K562 (cell line): Measurements from ENCODE around the gene NINL. TPM values are rescaled to one million over a fixed set of nuclear protein-coding genes. Genes with fewer than 3 reads are reported as not detected.

Experiments
- ATAC-seq: fragments of 200-7000 bp; cut with Tn5 transposase; 3 replicates; pipeline ENCODE4 v1.9.1; 2020; ENCODE audit warnings: moderate library complexity
- BruUV-seq: library from RNA; stranded (reverse); fragments of 400-500 nt; replicated peaks from 2 replicates; lab custom pipeline; 2021; lab: Mats Ljungman, UMichigan
- CTCF ChIA-PET: fragments of 300-600 bp; formaldehyde crosslinking; extraction: SDS; loops from one replicate; lab custom pipeline; 2021; ENCODE audit warnings: low intra/inter-chr PET ratio; lab: Yijun Ruan, JAX
- POLR2A ChIA-PET: fragments of 300-600, 350-650 bp; sonication (Branson Sonifier 250); formaldehyde crosslinking; extraction: SDS; loops from one replicate; lab custom pipeline; 2021; ENCODE audit warnings: antibody characterized with exemption, inconsistent platforms; lab: Yijun Ruan, JAX
- DNase-seq, 4 experiments: peaks; one replicate each; pipeline versions ENCODE4 v3.0.0 to v3.0.0-alpha.2; 2011 to 2018; ENCODE audit warnings: low spot score in 3 of 4, mixed read lengths in 3 of 4; ENCODE audit errors: extremely low read depth in 1 of 4
- FAIRE-seq: peaks from 2 replicates; lab custom pipeline; 2011; peaks lifted over from hg19 to GRCh38; lab: Jason Lieb, UNC
- H2AFZ ChIP-seq: 2 replicates; pipeline ENCODE4 v1.6.0; 2011; ENCODE audit warnings: low read depth, low read length, control low read depth, inconsistent platforms
- H3K27ac ChIP-seq: fragments of 200-600 bp; 3 replicates; pipeline ENCODE4 v1.8.0; 2011; ENCODE audit warnings: low read depth, mild to moderate bottlenecking, control low read depth, inconsistent platforms, low read length, moderate library complexity, mixed read lengths; ENCODE audit errors: extremely low read depth
- H3K27me3 ChIP-seq, 2 experiments: fragments of 300-600 bp in 1 of 2; 2 replicates in 1 of 2; 3 replicates in 1 of 2; pipeline versions ENCODE4 v1.6.0 to v1.8.0; 2011; ENCODE audit warnings: inconsistent platforms in 2 of 2, low read length in 2 of 2, mild to moderate bottlenecking in 1 of 2, mixed read lengths in 1 of 2, moderate library complexity in 1 of 2; ENCODE audit not compliant: control insufficient read depth in 2 of 2, insufficient read depth in 2 of 2
- H3K36me3 ChIP-seq: fragments of 300-600 bp; 3 replicates; pipeline ENCODE4 v1.8.0; 2011; ENCODE audit warnings: mild to moderate bottlenecking, low read length, inconsistent platforms; ENCODE audit not compliant: control insufficient read depth, insufficient read depth
- H3K4me1 ChIP-seq, 2 experiments: fragments of 200-600 bp in 1 of 2; replicated peaks in 1 of 2; 2 replicates in 1 of 2; 3 replicates in 1 of 2; pipeline versions ENCODE4 v1.5.1 to v1.8.0; 2011; ENCODE audit warnings: inconsistent platforms in 2 of 2, low read length in 2 of 2, mild to moderate bottlenecking in 1 of 2, mixed read lengths in 1 of 2, moderate library complexity in 1 of 2; ENCODE audit not compliant: control insufficient read depth in 2 of 2, insufficient read depth in 2 of 2
- H3K4me2 ChIP-seq: 2 replicates; pipeline ENCODE4 v1.6.1; 2011; ENCODE audit warnings: low read length, control low read depth, inconsistent platforms, mixed read lengths; ENCODE audit not compliant: insufficient read depth
- H3K4me3 ChIP-seq: fragments of 200-600 bp; sonication (generic), shearing (Covaris generic); 2 replicates; pipeline ENCODE4 v1.5.1; 2016; ENCODE audit warnings: control low read depth, inconsistent platforms
- H3K79me2 ChIP-seq: fragments of 200-600 bp; 3 replicates; pipeline ENCODE4 v1.8.0; 2011; ENCODE audit warnings: low read length, inconsistent platforms; ENCODE audit not compliant: control insufficient read depth, insufficient read depth
- H3K9ac ChIP-seq, 2 experiments: 2 replicates each; pipeline versions ENCODE4 v1.6.0 to v1.6.1; 2011; ENCODE audit warnings: low read depth in 2 of 2, low read length in 2 of 2, control low read depth in 1 of 2, inconsistent platforms in 1 of 2, mild to moderate bottlenecking in 1 of 2, mixed read lengths in 1 of 2; ENCODE audit not compliant: insufficient read depth in 1 of 2
- H3K9me1 ChIP-seq: one replicate; pipeline ENCODE4 v1.6.0; 2011; ENCODE audit warnings: inconsistent platforms, mild to moderate bottlenecking, low read length, moderate library complexity; ENCODE audit not compliant: control insufficient read depth, insufficient read depth
- H3K9me3 ChIP-seq: replicated peaks from 2 replicates; pipeline ENCODE4 v1.5.1; 2011; ENCODE audit warnings: low read depth, low read length, inconsistent platforms; ENCODE audit not compliant: control insufficient read depth, insufficient read depth
- H4K20me1 ChIP-seq: replicated peaks from 2 replicates; pipeline ENCODE4 v1.6.1; 2011; ENCODE audit warnings: low read length, inconsistent platforms, mixed read lengths; ENCODE audit not compliant: control insufficient read depth, insufficient read depth
- DNMT1 ChIP-seq: fragments of 450-650 bp; IDR thresholded peaks from 2 replicates; pipeline ENCODE4 v1.6.1; 2016; ENCODE audit warnings: antibody characterized with exemption, mild to moderate bottlenecking
- ELF4 ChIP-seq: fragments of 450-650 bp; formaldehyde crosslinking; IDR thresholded peaks from 2 replicates; pipeline ENCODE4 v1.4.0; 2022; ENCODE audit warnings: missing genetic modification characterization
- FOXP4 ChIP-seq: sonication (generic); formaldehyde crosslinking; IDR thresholded peaks from 2 replicates; pipeline ENCODE4 v1.8.0; 2022; ENCODE audit warnings: mild to moderate bottlenecking, missing genetic modification reagents, borderline replicate concordance
- LCOR ChIP-seq: sonication (generic); formaldehyde crosslinking; IDR thresholded peaks from 2 replicates; pipeline ENCODE4 v1.8.0; 2022; ENCODE audit warnings: mild to moderate bottlenecking, missing genetic modification reagents
- NFATC3 ChIP-seq: fragments of 450-650 bp; IDR thresholded peaks from 2 replicates; pipeline ENCODE4 v1.6.1; 2017; ENCODE audit warnings: mild to moderate bottlenecking
- SMC3 ChIP-seq: conservative IDR thresholded peaks from 2 replicates; pipeline ENCODE4 v1.6.1; 2011; ENCODE audit warnings: low read depth, low read length, improper control_type of control experiment; ENCODE audit not compliant: insufficient read depth
- STAT6 ChIP-seq: sonication (generic); formaldehyde crosslinking; IDR thresholded peaks from 2 replicates; pipeline ENCODE4 v1.8.1; 2023; ENCODE audit warnings: mild to moderate bottlenecking, missing genetic modification reagents
- TAF7 ChIP-seq: fragments of 450-650 bp; IDR thresholded peaks from 2 replicates; pipeline ENCODE4 v1.6.1; 2016; ENCODE audit warnings: missing genetic modification characterization, missing compliant biosample characterization
- WGBS: fragments of 100-300 bp; shearing (Covaris generic); methylation state at CpG from one replicate; pipeline ENCODE4 v1.1.6; 2016; ENCODE audit warnings: low coverage, mixed read lengths; ENCODE audit not compliant: insufficient coverage; ENCODE audit errors: missing lambda C conversion rate; 5-methylcytosine and 5-hydroxymethylcytosine counted together
- in situ Hi-C: fragments of 300-500 bp; cut with MboI; formaldehyde crosslinking; loops from 4 replicates; pipeline ENCODE4 v1.15.0; 2018; ENCODE audit warnings: inconsistent platforms, mixed read lengths
- intact Hi-C: fragments of 100-400 bp; cut with micrococcal nuclease; formaldehyde crosslinking; loops from 2 replicates; pipeline ENCODE4 v1.14.2; 2022
- polyA plus RNA-seq, 8 experiments: library from polyadenylated mRNA; depleted of rRNA in 4 of 8; stranded (reverse) in 5 of 8; unstranded in 3 of 8; fragments of >200 nt; fragmentation: Nextera tagmentation in 2 of 8; fragmentation: Illumina TruSeq in 1 of 8; extraction: Ambion mirVana in 2 of 8; extraction: Trizol in 1 of 8; gene quantifications; 2 replicates each; pipeline versions ENCODE4 v1.2.1 to v1.2.3, GENCODE V29; 2011 to 2014; ENCODE audit warnings: inconsistent platforms in 1 of 8, missing spikeins in 1 of 8
- total RNA-seq, 7 experiments: library from RNA; depleted of rRNA in 6 of 7; stranded (reverse); fragments of >200 nt in 6 of 7; fragmentation: Illumina TruSeq in 2 of 7; extraction: Trizol in 2 of 7; gene quantifications; 2 replicates each; pipeline versions ENCODE4 v1.2.1 to v1.2.3, GENCODE V29; 2011 to 2021; ENCODE audit warnings: low replicate concordance in 1 of 7
- TF ChIP-seq, protein P1 (sequence below): fragments of 450-650 bp; IDR thresholded peaks from 2 replicates; pipeline ENCODE4 v1.6.1; 2016; ENCODE audit warnings: low read depth

NINL gene
- total and polyA plus RNA-seq, 9 of the 15 experiments (the other 6 are each of a cell fraction or from before 2014, with no cell fraction given): 0.03 to 0.22 (median 0.05) TPM; not detected in 5

DNA sequence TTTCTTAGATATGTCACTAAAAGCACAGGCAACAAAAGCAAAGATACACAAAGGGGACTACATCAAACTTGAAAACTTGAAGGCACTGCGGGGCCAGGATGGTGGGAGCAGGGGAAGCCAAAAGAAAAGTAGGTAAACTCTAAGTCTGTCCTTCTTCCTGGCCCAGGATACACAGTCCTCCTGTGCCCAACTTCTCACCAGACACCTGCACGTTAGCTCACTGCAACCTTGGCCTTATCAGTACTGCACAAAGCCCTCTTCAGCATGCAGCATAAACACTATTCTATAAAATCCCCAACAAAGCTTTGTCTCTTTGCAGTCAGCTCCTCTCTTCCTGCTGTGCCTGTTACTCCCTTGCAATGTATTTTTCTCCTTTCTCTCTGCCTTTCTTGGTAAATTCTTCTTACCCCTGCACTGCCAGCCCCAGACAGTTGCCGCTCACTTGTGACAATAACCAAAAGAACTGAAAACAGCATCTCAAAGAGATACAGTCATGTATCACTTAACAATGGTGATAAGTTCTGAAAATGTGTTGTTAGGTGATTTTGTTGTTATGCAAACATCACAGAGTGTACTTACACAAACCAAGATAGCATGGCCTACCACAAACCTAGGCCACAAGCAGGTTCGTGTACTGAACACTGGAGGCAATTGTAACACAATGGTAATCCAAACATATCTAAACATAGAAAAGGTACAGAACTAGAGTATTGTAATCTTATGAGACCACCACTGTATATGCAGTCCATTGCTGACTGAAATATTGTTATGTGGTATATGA is 51.2 kb downstream of the NINL start:
- no peaks in the 10 kb centered on the region for H3K79me2 ChIP-seq
- no peaks in the 10 kb centered on the region for H3K36me3 ChIP-seq
- no peaks in the 10 kb centered on the region for H3K9me3 ChIP-seq
- no peaks in the 10 kb centered on the region for H3K9me1 ChIP-seq
- H3K9ac ChIP-seq: no peak overlapping the region
- BruUV-seq: no TSS peak
- ATAC-seq (no peak), DNase-seq (no peak), FAIRE-seq (no peak)
- CTCF ChIA-PET: no interaction called here
- H3K27me3 ChIP-seq: peaks cover 7 to 31% of the 10 kb centered on the region in 2 experiments; a peak in 3 of 5 replicates
- POLR2A ChIA-PET: no interaction called here
- no peaks in the 10 kb centered on the region for H3K4me1 ChIP-seq
- H2AFZ ChIP-seq: no peak overlapping the region
- H3K4me3 ChIP-seq: no peak overlapping the region
- in situ Hi-C loops: no loop called here
- whole genome bisulfite sequencing: 2% methylated on average over 4 of the region's 4 CpGs
- no peak overlapping the region for H3K4me2 ChIP-seq
- intact Hi-C loops: no loop called here
- H4K20me1 ChIP-seq: no peaks in the 10 kb centered on the region
- no peak overlapping the region for H3K27ac ChIP-seq
- no peak for TF ChIP-seq TAF7 (tag)
- no peak for TF ChIP-seq LCOR
- TF ChIP-seq SMC3: no peak
- no peak for TF ChIP-seq NFATC3
- TF ChIP-seq FOXP4: no peak
- TF ChIP-seq DNMT1: no peak
- no peak for TF ChIP-seq STAT6 (CRISPR knock-in tag)
- no peak for TF ChIP-seq ELF4 (CRISPR knock-in tag)
- TF ChIP-seq, protein P1, sequence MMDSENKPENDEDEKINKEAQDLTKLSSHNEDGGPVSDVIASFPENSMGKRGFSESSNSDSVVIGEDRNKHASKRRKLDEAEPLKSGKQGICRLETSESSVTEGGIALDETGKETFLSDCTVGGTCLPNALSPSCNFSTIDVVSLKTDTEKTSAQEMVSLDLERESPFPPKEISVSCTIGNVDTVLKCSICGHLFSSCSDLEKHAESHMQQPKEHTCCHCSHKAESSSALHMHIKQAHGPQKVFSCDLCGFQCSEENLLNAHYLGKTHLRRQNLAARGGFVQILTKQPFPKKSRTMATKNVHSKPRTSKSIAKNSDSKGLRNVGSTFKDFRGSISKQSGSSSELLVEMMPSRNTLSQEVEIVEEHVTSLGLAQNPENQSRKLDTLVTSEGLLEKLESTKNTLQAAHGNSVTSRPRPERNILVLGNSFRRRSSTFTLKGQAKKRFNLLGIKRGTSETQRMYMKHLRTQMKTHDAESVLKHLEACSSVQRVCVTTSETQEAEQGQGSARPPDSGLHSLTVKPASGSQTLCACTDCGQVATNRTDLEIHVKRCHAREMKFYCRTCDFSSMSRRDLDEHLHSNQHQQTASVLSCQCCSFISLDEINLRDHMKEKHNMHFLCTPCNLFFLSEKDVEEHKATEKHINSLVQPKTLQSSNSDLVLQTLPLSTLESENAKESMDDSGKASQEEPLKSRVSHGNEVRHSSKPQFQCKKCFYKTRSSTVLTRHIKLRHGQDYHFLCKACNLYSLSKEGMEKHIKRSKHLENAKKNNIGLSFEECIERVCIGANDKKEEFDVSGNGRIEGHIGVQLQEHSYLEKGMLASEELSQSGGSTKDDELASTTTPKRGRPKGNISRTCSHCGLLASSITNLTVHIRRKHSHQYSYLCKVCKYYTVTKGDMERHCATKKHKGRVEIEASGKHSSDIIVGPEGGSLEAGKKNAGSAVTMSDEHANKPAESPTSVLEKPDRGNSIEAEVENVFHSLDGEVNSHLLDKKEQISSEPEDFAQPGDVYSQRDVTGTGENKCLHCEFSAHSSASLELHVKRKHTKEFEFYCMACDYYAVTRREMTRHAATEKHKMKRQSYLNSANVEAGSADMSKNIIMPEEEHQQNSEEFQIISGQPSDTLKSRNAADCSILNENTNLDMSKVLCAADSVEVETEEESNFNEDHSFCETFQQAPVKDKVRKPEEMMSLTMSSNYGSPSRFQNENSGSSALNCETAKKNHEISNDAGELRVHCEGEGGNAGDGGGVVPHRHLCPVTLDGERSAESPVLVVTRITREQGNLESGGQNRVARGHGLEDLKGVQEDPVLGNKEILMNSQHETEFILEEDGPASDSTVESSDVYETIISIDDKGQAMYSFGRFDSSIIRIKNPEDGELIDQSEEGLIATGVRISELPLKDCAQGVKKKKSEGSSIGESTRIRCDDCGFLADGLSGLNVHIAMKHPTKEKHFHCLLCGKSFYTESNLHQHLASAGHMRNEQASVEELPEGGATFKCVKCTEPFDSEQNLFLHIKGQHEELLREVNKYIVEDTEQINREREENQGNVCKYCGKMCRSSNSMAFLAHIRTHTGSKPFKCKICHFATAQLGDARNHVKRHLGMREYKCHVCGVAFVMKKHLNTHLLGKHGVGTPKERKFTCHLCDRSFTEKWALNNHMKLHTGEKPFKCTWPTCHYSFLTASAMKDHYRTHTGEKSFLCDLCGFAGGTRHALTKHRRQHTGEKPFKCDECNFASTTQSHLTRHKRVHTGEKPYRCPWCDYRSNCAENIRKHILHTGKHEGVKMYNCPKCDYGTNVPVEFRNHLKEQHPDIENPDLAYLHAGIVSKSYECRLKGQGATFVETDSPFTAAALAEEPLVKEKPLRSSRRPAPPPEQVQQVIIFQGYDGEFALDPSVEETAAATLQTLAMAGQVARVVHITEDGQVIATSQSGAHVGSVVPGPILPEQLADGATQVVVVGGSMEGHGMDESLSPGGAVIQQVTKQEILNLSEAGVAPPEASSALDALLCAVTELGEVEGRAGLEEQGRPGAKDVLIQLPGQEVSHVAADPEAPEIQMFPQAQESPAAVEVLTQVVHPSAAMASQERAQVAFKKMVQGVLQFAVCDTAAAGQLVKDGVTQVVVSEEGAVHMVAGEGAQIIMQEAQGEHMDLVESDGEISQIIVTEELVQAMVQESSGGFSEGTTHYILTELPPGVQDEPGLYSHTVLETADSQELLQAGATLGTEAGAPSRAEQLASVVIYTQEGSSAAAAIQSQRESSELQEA: no peak
